Osteocyte (in vitro differentiated cells): ENCODE results near the gene DDX1. TPM values are rescaled to one million over a fixed set of nuclear protein-coding genes. Genes with fewer than 3 reads are reported as not detected.

Experiments used
- DNase-seq: peaks from one replicate; pipeline ENCODE4 v3.0.0; 2021; ENCODE audit warnings: mixed read lengths; ENCODE audit not compliant: unreplicated experiment; ENCODE audit errors: extremely low spot score
- H3K27ac Mint-ChIP-seq: one replicate; pipeline ENCODE4 v1.8.0; 2021; ENCODE audit warnings: mild to moderate bottlenecking, mixed read lengths; ENCODE audit not compliant: unreplicated experiment
- H3K27me3 Mint-ChIP-seq: one replicate; pipeline ENCODE4 v1.8.0; 2021; ENCODE audit warnings: mixed read lengths; ENCODE audit not compliant: unreplicated experiment
- H3K36me3 Mint-ChIP-seq: one replicate; pipeline ENCODE4 v1.8.0; 2021; ENCODE audit warnings: mixed read lengths; ENCODE audit not compliant: unreplicated experiment
- H3K4me1 Mint-ChIP-seq: one replicate; pipeline ENCODE4 v1.8.0; 2021; ENCODE audit warnings: mixed read lengths; ENCODE audit not compliant: unreplicated experiment
- H3K4me3 Mint-ChIP-seq: one replicate; pipeline ENCODE4 v1.8.0; 2021; ENCODE audit warnings: mild to moderate bottlenecking, moderate library complexity, mixed read lengths; ENCODE audit not compliant: unreplicated experiment
- H3K9me3 Mint-ChIP-seq: one replicate; pipeline ENCODE4 v1.8.0; 2021; ENCODE audit warnings: mixed read lengths; ENCODE audit not compliant: unreplicated experiment
- total RNA-seq: library from RNA; stranded (reverse); gene quantifications from 2 replicates; pipeline ENCODE4 v1.2.1, GENCODE V29; 2021
- TF ChIP-seq, protein P1 (sequence below): fragments of 200-600 bp; sonication (generic); IDR thresholded peaks from 2 replicates; pipeline ENCODE4 v1.5.0; 2021; ENCODE audit warnings: antibody characterized with exemption, mild to moderate bottlenecking, moderate library complexity

Gene DDX1
- total RNA-seq, 1 donor from 2014 or later: 90.7 TPM

DNA sequence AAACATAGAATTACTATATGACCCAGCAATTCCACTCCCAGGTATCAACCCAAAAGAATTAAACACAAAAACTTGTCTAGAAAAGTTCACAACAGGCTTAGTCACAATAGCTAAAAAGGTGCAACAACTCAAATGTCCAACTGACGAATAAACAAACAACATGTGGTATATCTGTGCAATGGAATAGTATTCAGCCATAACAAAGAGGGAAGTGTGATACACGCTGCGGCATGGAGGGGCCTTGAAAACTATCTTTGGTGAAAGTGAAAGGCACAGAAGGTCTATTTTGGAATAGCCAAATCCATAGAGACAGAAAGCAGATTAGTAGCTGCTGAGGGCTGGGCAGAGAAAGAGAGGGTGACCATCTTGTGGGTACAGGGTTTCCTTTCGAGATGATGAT lies 72.1 kb downstream of the DDX1 start:
- TF ChIP-seq, protein P1, sequence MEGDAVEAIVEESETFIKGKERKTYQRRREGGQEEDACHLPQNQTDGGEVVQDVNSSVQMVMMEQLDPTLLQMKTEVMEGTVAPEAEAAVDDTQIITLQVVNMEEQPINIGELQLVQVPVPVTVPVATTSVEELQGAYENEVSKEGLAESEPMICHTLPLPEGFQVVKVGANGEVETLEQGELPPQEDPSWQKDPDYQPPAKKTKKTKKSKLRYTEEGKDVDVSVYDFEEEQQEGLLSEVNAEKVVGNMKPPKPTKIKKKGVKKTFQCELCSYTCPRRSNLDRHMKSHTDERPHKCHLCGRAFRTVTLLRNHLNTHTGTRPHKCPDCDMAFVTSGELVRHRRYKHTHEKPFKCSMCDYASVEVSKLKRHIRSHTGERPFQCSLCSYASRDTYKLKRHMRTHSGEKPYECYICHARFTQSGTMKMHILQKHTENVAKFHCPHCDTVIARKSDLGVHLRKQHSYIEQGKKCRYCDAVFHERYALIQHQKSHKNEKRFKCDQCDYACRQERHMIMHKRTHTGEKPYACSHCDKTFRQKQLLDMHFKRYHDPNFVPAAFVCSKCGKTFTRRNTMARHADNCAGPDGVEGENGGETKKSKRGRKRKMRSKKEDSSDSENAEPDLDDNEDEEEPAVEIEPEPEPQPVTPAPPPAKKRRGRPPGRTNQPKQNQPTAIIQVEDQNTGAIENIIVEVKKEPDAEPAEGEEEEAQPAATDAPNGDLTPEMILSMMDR: no peak
- Mint-ChIP-seq H3K4me3 (no peak overlapping the region), H3K4me1 (peaks cover 6% of the 10 kb centered on the region), H3K27me3 (peaks cover 24% of the 10 kb centered on the region), H3K36me3 (no peaks in the 10 kb centered on the region), H3K9me3 (peaks cover 4% of the 10 kb centered on the region), H3K27ac (no peak overlapping the region)
- DNase-seq: no peak

DNA sequence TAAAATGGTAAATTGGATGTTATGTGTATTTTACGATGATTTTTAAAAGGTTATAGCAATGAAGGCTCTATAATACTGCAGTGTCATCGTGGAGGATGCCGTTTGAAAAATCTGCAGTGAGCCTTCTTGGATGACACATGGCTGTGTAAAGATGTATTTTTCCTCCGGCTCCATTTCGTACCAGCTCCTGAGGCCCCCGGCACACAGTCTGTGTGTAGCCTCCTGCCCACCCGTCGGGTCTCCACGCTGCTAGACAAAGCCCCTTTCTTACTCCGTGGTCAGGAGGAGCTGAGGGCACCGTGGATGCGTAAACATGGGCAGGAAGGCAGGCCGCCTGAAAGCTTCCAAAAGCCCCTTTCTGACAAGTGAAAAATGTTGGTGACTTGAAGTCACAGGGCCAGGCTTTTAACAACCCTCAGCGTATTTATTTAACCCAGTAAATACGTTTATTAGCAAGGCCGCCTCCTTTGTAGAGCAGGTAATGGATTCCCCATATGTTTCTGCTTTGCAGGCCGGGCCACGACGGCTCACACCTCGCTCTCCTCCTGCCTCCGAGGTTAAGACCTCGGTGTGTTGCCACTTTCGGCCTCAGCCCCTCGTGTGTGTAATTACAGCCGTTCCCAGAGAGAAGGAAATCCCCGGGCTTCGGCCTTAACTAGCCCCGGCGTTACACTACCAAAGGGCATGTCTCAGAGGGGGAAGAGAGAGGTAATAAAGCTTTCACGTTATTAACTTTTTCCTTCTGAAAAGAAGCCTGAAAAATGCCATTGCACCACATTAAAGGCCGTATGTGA lies 72.8 kb downstream of the DDX1 start:
- Mint-ChIP-seq H3K27ac (no peak overlapping the region), H3K9me3 (no peaks in the 10 kb centered on the region), H3K27me3 (peaks cover 22% of the 10 kb centered on the region), H3K36me3 (no peaks in the 10 kb centered on the region), H3K4me1 (peaks cover 10% of the 10 kb centered on the region), H3K4me3 (no peak overlapping the region)
- TF ChIP-seq, protein P1: no peak
- DNase-seq: no peak

DNA sequence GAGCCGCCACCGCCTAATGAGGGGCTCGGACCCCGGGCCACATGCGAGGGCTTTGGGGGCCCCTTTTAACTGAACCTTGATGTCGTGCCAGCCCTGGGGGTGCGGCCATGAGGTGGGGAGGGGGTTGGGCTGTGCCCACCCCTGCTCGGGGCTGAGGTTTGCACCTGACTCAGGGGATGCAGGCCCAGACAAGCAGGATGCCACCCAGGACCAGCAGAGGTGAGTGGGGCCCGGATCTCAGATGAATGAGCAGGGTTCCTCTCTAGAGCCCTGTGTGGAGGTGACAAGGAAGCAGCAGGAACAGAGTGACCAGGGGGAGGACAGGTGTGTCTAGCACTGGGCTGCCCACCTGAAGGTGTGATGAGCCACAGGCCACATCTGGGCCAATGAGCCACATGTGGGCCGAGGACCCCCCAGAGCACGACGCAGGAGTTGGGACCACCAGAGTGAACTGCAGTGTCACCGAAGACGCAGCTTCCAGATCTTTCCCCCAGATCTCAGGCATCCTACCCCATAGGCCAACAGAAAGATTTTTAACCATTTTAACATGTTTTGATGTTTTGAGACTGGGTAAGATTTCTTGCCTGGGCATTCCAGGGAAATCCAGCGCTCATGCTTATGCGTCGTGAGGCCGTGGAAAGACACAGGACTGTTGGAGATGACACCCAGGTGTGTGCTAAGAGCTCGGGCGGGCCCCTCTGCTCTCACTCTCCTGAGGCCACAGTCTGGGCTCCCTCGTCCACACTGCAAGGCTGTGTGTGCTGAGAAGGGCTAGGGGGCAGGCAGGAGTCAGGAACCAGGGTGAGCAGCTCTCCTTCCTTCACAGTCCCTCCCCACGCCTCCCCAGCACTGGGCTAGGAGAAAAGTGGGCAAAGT lies 73.6 kb downstream of the DDX1 start:
- Mint-ChIP-seq H3K4me3 (no peak overlapping the region), H3K27me3 (peaks cover 18% of the 10 kb centered on the region), H3K4me1 (peaks cover 10% of the 10 kb centered on the region), H3K36me3 (no peaks in the 10 kb centered on the region), H3K9me3 (no peaks in the 10 kb centered on the region), H3K27ac (no peak overlapping the region)
- no peak for DNase-seq
- TF ChIP-seq, protein P1: no peak

DNA sequence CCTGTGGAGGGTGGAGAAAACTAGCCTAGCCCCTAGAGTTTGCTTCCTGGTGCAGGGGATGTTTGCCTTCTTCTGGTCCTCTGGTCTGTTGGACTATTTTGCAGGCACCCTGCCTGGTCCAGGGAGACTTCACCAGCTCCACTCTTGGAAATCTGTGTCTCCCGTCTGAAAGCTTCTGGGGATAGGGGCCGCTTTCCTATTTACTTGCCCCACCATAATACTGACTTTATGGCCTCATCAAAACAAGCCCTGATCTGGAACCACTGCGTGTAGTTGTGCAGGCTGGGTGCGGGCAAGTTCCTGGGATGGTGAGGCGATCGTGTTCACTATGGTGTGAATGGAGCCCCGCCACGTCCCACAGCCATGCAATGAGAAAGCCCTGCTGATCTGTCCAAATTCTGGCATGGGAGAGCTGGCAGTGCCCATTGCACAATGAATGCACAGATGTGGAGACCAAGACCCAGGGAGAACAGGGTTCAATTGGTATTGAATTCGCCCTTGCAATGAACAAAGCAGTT lies 74.3 kb downstream of the DDX1 start:
- Mint-ChIP-seq H3K4me1 (peaks cover 10% of the 10 kb centered on the region), H3K36me3 (no peaks in the 10 kb centered on the region), H3K27me3 (peaks cover 15% of the 10 kb centered on the region), H3K9me3 (no peaks in the 10 kb centered on the region), H3K27ac (no peak overlapping the region), H3K4me3 (no peak overlapping the region)
- no peak for DNase-seq
- TF ChIP-seq, protein P1: no peak
